Activated CD8-positive, alpha-beta memory T cell treated with anti-CD3 and anti-CD28 coated beads, Interleukin-2, amount 10 ng/mL, durations not matched to agents 7 days and 5 days (primary cell): ENCODE results near the gene LPP. TPM values are rescaled to one million over a fixed set of nuclear protein-coding genes. Genes with fewer than 3 reads are reported as not detected.
A peak's percentile ranks its signal among the peaks of the same experiment; 100 is the strongest.

Experiments
- ATAC-seq: fragments of 150-1000 bp; cut with Tn5 transposase; one replicate; pipeline ENCODE4 v1.10.0; 2021; ENCODE audit warnings: moderate library complexity
- CTCF ChIA-PET: fragments of 350-600 bp; sonication (Branson Sonifier 250); formaldehyde crosslinking; loops from one replicate; lab custom pipeline; 2021; ENCODE audit warnings: antibody characterized with exemption; lab: Charles Lee
- DNase-seq: peaks from one replicate; pipeline ENCODE4 v3.0.0-alpha.2; 2020
- H3K27ac Mint-ChIP-seq: one replicate; pipeline ENCODE4 v1.8.0; 2021; ENCODE audit warnings: mild to moderate bottlenecking, mixed read lengths
- H3K27me3 Mint-ChIP-seq: one replicate; pipeline ENCODE4 v1.8.0; 2021; ENCODE audit warnings: mixed read lengths
- H3K36me3 Mint-ChIP-seq: one replicate; pipeline ENCODE4 v1.8.0; 2021; ENCODE audit warnings: mild to moderate bottlenecking, mixed read lengths
- H3K4me1 Mint-ChIP-seq: one replicate; pipeline ENCODE4 v1.8.0; 2021; ENCODE audit warnings: mixed read lengths
- H3K4me3 Mint-ChIP-seq: one replicate; pipeline ENCODE4 v1.8.0; 2021; ENCODE audit warnings: mild to moderate bottlenecking, moderate library complexity, mixed read lengths
- H3K9me3 Mint-ChIP-seq: one replicate; pipeline ENCODE4 v1.8.0; 2022; ENCODE audit warnings: low read depth, mixed read lengths
- total RNA-seq, 2 experiments: library from RNA; stranded (reverse); gene quantifications; one replicate each; pipeline ENCODE4 v1.2.3, GENCODE V29; 2021

Gene LPP
- total RNA-seq, 2 experiments from 2014 or later, result 23.6 to 57.1 TPM

DNA sequence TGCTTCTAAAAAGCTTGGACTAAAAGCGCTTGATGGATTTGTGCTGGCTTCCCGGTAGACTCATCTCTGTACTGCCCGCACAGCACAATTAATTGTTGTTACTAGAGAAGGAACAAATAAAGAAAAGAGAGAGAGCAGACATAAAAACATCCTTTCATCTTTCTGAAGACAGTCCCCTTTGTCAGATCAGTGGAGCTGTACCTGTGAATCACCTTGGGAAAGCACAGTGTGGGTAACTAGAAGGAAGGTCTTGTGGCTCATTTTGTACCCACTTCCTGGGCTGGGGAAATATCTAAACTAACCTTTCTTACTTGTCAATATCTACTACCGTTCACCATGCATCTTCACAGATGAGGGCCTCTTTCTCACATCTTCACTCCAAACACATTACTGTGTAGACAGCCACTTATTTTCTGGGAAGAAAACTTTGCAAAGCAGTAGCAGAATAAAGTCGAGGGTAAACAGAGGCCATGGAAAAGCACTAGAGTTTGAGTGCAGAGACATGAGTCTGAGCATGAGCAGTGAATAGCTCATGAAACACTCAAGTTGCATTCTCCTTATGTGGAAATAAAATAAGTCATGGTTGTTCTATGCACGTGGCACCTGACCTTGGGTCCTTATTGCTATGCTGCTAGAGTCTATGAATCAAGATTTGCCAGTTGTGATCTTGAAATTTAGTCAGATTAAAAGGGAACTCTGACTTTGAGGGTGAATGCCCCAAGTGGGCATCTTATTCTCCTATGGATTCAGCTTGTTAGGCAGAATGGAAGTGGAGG lies 169.3 kb downstream of the LPP start:
- DNase-seq (peak; percentile 59), ATAC-seq (peak; percentile 83)
- CTCF ChIA-PET, result interaction anchor here (1.3 kb wide), 1 partner anchor 583 kb away, joined by 8 read pairs; no protein-coding TSS in a partner anchor
- peaks cover 28% of the 10 kb centered on the region for H3K36me3 Mint-ChIP-seq
- peaks cover 2% of the 10 kb centered on the region for H3K9me3 Mint-ChIP-seq
- H3K27ac Mint-ChIP-seq, result peak overlapping the region; percentile 53
- peaks cover 37% of the 10 kb centered on the region for H3K27me3 Mint-ChIP-seq
- H3K4me1 Mint-ChIP-seq, result peaks cover 32% of the 10 kb centered on the region
- no peak overlapping the region for H3K4me3 Mint-ChIP-seq

DNA sequence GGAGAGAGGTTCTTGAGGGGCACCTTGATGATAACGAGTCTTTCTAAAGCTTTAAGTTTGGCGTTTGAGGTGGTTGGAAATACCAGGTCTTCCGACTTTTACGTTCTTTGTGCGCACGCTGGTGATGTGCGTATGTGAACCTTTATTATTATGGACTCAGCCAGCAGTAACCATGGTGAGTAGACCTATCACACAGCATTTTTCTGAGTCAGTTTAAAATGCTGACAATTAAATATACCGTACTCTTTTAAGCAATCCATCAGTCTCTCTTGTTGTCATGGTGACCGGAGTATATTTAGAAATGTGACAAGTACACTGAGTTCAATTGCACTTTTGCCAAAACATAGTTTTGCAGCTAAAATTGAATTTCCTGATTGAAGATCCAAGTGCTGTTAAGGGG lies 172.2 kb downstream of the LPP start:
- CTCF ChIA-PET, result no interaction called here
- peaks cover 22% of the 10 kb centered on the region for H3K36me3 Mint-ChIP-seq
- no peak overlapping the region for H3K4me3 Mint-ChIP-seq
- peaks cover 38% of the 10 kb centered on the region for H3K4me1 Mint-ChIP-seq
- peaks cover 2% of the 10 kb centered on the region for H3K9me3 Mint-ChIP-seq
- H3K27me3 Mint-ChIP-seq, result peaks cover 34% of the 10 kb centered on the region
- H3K27ac Mint-ChIP-seq, result no peak overlapping the region
- ATAC-seq (no peak), DNase-seq (no peak)

DNA sequence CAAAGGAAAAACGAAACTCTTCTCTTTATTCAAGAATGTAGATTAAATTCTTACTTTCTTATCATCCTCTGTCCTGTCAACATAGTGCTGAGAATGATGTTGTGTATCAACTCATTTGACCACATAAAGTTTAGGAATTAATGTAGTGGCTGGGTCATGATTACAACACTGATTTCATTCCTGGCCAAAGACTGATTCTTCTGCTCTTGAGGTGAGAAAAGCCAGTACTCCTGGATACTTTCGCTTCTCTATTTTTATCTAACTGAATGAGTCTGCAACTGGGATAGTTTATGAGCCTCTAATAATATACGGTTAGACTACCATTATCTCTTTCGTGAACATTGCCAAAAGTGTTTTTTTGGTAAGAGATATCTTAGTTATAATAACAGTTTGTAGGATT lies 173.0 kb downstream of the LPP start:
- H3K27me3 Mint-ChIP-seq, result peaks cover 37% of the 10 kb centered on the region
- peaks cover 2% of the 10 kb centered on the region for H3K9me3 Mint-ChIP-seq
- no peak overlapping the region for H3K4me3 Mint-ChIP-seq
- H3K36me3 Mint-ChIP-seq, result peaks cover 22% of the 10 kb centered on the region
- no peak overlapping the region for H3K27ac Mint-ChIP-seq
- ATAC-seq (no peak), DNase-seq (no peak)
- CTCF ChIA-PET, result no interaction called here
- H3K4me1 Mint-ChIP-seq, result peaks cover 36% of the 10 kb centered on the region

DNA sequence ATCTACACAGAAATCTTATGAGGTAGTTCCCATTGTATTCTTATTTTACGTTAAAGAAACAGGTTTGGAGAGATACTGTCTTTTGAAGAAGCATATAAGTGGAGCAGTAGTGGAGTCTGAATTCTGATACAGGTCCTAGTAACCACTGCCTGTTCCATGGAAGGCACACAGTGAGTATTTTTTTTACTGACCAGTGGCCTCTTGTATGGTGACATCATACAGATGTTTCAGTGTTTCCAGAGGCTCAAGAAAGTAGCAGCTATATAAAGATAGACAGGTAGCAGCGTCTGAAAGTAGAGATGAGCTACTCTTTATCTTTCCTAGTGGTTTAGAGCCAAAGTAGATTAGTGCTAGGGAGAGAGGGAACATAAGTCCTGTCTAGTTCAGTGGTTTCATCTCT lies 173.5 kb downstream of the LPP start:
- H3K4me3 Mint-ChIP-seq, result no peak overlapping the region
- H3K27ac Mint-ChIP-seq, result no peak overlapping the region
- H3K27me3 Mint-ChIP-seq, result peaks cover 34% of the 10 kb centered on the region
- ATAC-seq (no peak), DNase-seq (no peak)
- H3K36me3 Mint-ChIP-seq, result peaks cover 22% of the 10 kb centered on the region
- H3K9me3 Mint-ChIP-seq, result peaks cover 2% of the 10 kb centered on the region
- CTCF ChIA-PET, result no interaction called here
- peaks cover 32% of the 10 kb centered on the region for H3K4me1 Mint-ChIP-seq

DNA sequence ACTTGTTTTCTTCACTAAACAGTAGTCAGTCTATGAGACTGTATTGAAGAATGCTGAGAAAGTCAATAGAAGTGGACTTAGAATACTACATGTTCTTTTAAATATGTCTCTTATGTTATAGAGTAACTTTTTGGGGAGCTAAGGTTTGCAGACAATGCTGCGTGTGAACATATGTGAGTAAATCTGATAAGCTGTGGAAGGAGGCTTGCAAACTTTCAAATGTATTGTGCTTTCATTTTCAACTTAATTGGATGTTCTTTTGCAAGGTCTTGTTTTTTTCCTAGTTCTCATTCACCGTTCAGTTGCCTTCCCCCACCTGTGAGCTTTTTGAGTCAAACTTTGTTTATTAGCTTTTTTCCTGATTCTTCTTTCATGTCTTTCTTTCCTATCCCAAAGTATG lies 176.2 kb downstream of the LPP start:
- Mint-ChIP-seq H3K4me1 (peaks cover 12% of the 10 kb centered on the region), H3K27me3 (peaks cover 29% of the 10 kb centered on the region), H3K36me3 (peaks cover 17% of the 10 kb centered on the region), H3K4me3 (no peak overlapping the region), H3K27ac (peak overlapping the region; percentile 44), H3K9me3 (no peaks in the 10 kb centered on the region)
- ATAC-seq (peak; percentile 39), DNase-seq (no peak)
- CTCF ChIA-PET, result no interaction called here

DNA sequence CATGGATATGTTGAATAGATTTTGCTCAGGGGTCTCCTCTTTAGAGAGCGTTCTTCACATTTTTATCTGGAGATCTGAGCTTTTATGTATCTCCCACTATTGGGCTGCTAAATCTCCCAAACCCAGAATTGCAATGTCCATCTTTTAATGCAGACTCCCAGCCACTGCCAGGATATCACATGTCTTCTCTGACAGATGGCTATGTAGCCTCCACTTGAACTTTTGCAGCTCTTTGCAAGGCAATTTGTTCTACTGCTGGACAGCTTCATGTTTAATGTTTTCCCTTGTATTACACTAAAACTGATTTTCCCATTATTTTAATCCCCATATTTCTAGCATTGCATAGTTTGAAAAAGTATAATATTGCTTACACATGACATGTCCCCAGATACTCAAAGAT lies 177.2 kb downstream of the LPP start:
- Mint-ChIP-seq H3K27me3 (peaks cover 31% of the 10 kb centered on the region), H3K36me3 (peaks cover 16% of the 10 kb centered on the region), H3K4me3 (no peak overlapping the region), H3K4me1 (peaks cover 12% of the 10 kb centered on the region), H3K9me3 (no peaks in the 10 kb centered on the region), H3K27ac (no peak overlapping the region)
- no peak for ATAC-seq
- CTCF ChIA-PET, result no interaction called here
- DNase-seq, result no peak

DNA sequence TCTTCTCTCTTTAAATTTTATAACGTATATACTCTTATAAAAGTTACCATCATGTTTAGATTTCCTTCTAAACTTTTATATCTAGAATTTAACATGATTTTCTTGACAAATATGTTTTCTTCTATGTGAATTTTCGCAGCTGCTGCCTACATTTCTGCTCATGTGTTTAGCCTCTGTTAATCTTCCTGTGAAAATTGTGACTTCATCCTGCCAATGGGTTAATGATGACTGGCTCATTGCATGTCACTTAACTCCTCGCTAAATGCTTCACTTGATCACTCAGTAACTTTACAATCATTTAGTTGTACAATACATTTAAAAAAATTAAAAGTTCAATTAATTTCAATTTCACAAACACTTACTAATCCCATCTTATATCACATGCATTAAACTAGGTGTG lies 178.1 kb downstream of the LPP start:
- Mint-ChIP-seq H3K27me3 (peaks cover 37% of the 10 kb centered on the region), H3K27ac (no peak overlapping the region), H3K36me3 (peaks cover 17% of the 10 kb centered on the region), H3K9me3 (no peaks in the 10 kb centered on the region), H3K4me1 (peaks cover 12% of the 10 kb centered on the region), H3K4me3 (no peak overlapping the region)
- CTCF ChIA-PET, result no interaction called here
- ATAC-seq (no peak), DNase-seq (no peak)

DNA sequence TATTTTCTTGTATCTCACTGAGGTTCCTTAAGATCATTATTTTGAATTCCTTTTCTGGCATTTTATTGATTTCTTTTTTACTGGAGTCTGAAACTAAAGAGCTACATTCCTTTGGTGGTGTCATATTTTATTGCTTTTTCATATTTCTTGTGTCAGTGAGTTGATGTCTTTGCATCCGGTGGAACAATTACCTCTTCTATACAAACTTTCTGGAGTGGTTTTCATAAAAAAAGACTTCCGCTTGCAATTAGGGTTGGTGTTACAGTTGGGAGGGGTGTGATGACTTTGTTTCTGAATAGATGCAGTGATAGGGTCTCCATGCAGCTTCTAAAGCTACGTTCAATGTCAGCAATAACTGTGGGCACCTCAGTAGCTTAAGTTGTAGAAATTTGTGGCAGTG lies 181.7 kb downstream of the LPP start:
- Mint-ChIP-seq H3K9me3 (no peaks in the 10 kb centered on the region), H3K4me3 (no peak overlapping the region), H3K27ac (no peak overlapping the region), H3K27me3 (peaks cover 64% of the 10 kb centered on the region), H3K36me3 (peaks cover 14% of the 10 kb centered on the region), H3K4me1 (peaks cover 17% of the 10 kb centered on the region)
- no peak for ATAC-seq
- CTCF ChIA-PET, result interaction anchor here (2.1 kb wide), 1 partner anchor 597 kb away, joined by 4 read pairs; no protein-coding TSS in a partner anchor
- no peak for DNase-seq

DNA sequence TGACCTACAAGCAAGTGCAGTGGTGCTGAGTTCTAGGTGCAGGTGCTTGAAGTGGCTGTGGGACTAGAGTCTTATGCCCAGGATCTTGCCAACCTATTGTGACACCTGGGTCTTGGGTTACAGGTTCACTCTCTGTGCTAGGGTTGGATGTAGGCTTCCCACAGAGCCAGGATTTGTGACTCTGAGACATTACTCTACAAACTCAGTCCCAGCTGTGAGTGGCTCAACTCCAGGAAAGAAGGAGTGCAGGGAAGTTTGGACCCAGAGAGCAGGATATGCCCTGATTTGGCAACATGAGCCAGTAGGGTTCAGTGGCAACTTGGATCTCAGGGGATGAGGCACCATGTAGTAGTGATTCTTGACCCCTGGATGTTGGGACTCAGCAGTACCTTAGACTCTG lies 182.2 kb downstream of the LPP start:
- H3K4me3 Mint-ChIP-seq, result no peak overlapping the region
- CTCF ChIA-PET, result interaction anchor here (2.1 kb wide), 1 partner anchor 598 kb away, joined by 4 read pairs; no protein-coding TSS in a partner anchor
- peaks cover 17% of the 10 kb centered on the region for H3K4me1 Mint-ChIP-seq
- ATAC-seq (no peak), DNase-seq (no peak)
- no peak overlapping the region for H3K27ac Mint-ChIP-seq
- H3K27me3 Mint-ChIP-seq, result peaks cover 67% of the 10 kb centered on the region
- peaks cover 14% of the 10 kb centered on the region for H3K36me3 Mint-ChIP-seq
- no peaks in the 10 kb centered on the region for H3K9me3 Mint-ChIP-seq

DNA sequence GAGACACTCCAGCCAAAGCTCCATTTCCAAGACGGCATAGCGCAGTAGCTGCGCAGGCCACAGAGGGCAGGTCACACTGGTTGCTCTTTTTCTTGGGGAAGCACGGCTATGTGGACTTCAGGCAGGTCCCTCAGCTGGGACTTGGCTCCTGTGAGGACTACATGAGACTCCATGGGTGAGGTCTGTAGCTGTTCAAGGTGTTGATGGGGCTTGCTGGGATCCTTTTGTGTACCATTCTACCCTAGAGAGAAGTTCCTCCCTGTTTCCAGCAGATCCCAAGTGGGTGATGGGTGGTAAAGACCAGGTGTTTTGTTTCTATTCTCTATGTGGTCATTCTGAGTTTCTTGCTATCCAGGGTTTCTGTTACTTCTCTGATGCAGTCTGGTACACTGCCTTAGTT lies 183.3 kb downstream of the LPP start:
- peaks cover 17% of the 10 kb centered on the region for H3K4me1 Mint-ChIP-seq
- H3K9me3 Mint-ChIP-seq, result no peaks in the 10 kb centered on the region
- DNase-seq (no peak), ATAC-seq (no peak)
- peaks cover 14% of the 10 kb centered on the region for H3K36me3 Mint-ChIP-seq
- H3K4me3 Mint-ChIP-seq, result no peak overlapping the region
- peaks cover 74% of the 10 kb centered on the region for H3K27me3 Mint-ChIP-seq
- CTCF ChIA-PET, result interaction anchor here (1.0 to 2.1 kb wide), 2 partner anchors 597 to 599 kb away, joined by 3 to 4 read pairs; no protein-coding TSS in a partner anchor
- H3K27ac Mint-ChIP-seq, result no peak overlapping the region

DNA sequence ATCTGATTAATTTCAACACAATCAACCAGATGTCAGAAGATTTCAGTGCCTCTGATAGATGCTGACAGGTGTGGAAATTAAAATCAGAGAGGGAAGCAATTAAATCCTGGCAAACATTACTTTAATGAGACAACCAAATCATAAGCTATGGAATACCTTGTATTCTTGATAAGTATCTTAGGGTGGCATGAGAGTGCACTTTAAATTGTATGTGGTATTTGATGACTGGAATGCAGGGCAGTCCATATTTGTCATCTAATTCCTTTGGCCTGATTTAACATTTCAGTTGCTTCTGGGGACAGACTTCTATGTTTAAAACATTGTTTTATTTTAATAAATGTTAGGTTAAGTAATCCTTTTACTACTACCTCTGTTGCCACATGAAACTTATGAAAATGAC lies 184.1 kb downstream of the LPP start:
- Mint-ChIP-seq H3K36me3 (peaks cover 14% of the 10 kb centered on the region), H3K27ac (no peak overlapping the region), H3K4me3 (no peak overlapping the region), H3K9me3 (no peaks in the 10 kb centered on the region), H3K27me3 (peaks cover 79% of the 10 kb centered on the region), H3K4me1 (peaks cover 17% of the 10 kb centered on the region)
- CTCF ChIA-PET, result interaction anchor here (1.0 to 2.3 kb wide), 2 partner anchors 598 kb away, joined by 3 to 9 read pairs; no protein-coding TSS in a partner anchor
- DNase-seq, result no peak
- ATAC-seq, result no peak

DNA sequence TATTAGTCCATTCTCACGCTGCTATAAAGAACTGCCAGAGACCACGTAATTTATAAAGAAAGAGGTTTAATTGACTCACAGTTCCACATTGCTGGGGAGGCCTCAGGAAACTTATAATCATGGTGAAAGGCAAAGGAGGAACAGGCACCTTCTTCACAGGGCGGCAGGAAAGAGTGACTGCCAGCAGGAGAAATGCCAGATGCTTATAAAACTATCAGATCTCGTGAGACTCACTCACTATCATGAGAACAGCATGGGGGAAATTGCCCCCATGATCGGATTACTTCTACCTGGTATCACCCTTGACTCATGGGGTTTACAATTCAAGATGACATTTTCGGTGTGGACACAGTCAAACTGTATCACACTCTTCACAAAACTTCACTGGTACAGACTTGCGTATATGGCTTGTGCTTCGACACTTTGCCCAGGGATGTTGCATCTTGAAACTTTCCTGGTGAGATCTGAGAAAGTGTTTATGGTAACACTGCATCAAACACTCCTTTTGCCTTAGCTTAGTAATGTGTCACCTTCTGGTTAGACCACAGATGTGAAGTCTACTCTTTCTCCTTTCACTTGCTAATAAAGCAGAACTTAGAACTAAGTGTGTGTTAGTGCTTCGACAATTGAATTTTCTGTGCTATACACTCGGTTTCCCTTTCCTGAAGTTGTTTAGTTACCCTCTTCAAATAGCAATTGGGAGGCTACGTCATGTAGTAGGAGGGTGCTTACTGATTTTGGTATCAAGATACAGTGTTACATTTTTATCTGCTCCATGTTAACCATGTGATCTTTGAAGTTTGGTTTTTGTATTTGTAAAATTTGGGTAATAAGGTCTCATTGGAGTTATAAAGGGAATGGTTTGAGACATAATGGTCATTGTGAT lies 185.7 kb downstream of the LPP start:
- CTCF ChIA-PET, result interaction anchor here (0.6 to 2.3 kb wide), 3 partner anchors 11 to 600 kb away, joined by 3 to 9 read pairs (median 4); no protein-coding TSS in a partner anchor
- Mint-ChIP-seq H3K27ac (peak overlapping the region; percentile 57), H3K27me3 (peaks cover 88% of the 10 kb centered on the region), H3K9me3 (no peaks in the 10 kb centered on the region), H3K4me1 (peaks cover 17% of the 10 kb centered on the region), H3K36me3 (peaks cover 17% of the 10 kb centered on the region), H3K4me3 (no peak overlapping the region)
- ATAC-seq (peak; percentile 94), DNase-seq (peak; percentile 63)

DNA sequence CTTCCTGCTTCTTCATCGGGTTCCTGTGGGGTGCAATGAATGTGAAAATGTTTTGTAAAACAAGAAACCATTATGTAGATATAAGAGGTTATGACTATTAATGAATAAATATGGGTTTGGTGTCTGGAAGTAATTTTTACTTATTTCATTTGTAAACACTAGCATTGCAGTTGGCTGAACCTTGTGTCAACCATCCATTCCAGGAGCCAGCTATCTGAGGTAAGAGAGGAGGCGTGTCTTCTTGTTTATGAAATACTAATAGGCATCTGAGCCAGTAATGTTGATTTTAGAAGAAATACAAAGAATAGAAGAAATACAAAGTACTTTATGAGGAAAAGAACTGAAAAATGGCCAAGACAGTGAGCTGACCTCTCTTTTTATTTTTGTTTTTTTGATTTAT lies 187.5 kb downstream of the LPP start:
- peaks cover 5% of the 10 kb centered on the region for H3K36me3 Mint-ChIP-seq
- DNase-seq (no peak), ATAC-seq (no peak)
- CTCF ChIA-PET, result no interaction called here
- H3K4me3 Mint-ChIP-seq, result no peak overlapping the region
- H3K9me3 Mint-ChIP-seq, result no peaks in the 10 kb centered on the region
- no peak overlapping the region for H3K27ac Mint-ChIP-seq
- peaks cover 75% of the 10 kb centered on the region for H3K27me3 Mint-ChIP-seq
- peaks cover 17% of the 10 kb centered on the region for H3K4me1 Mint-ChIP-seq
